Spinal cord (tissue), 10 donors: Measurements from ENCODE around the gene ARHGAP9. TPM values are rescaled to one million over a fixed set of nuclear protein-coding genes. Genes with fewer than 3 reads are reported as not detected.
"Not testable (repeated sequence)": the region's sequence is repeated elsewhere in the genome, so short reads cannot be mapped to it uniquely, and the experiment has no call there.

Source experiments
- DNase-seq, 6 donors: peaks; one replicate each; pipeline versions ENCODE4 v3.0.0 to v3.0.0-alpha.2; 2013 to 2015; ENCODE audit warnings: low spot score in 6 of 6, low read depth in 4 of 6
- H3K27ac ChIP-seq: one replicate; pipeline ENCODE4 v1.5.1; 2013; ENCODE audit warnings: low read depth, low read length, control low read depth
- H3K27me3 ChIP-seq: one replicate; pipeline ENCODE4 v1.6.1; 2013; ENCODE audit warnings: low read length; ENCODE audit not compliant: control insufficient read depth, insufficient read depth
- H3K36me3 ChIP-seq: one replicate; pipeline ENCODE4 v1.6.1; 2013; ENCODE audit warnings: low read length; ENCODE audit not compliant: control insufficient read depth, insufficient read depth
- H3K4me1 ChIP-seq: one replicate; pipeline ENCODE4 v1.6.1; 2013; ENCODE audit warnings: low read length; ENCODE audit not compliant: control insufficient read depth, insufficient read depth
- H3K4me3 ChIP-seq: one replicate; pipeline ENCODE4 v1.5.1; 2013; ENCODE audit warnings: low read depth, low read length, control low read depth
- H3K9me3 ChIP-seq: one replicate; pipeline ENCODE4 v1.6.1; 2013; ENCODE audit warnings: low read length; ENCODE audit not compliant: control insufficient read depth, insufficient read depth
- WGBS: methylation state at CpG from one replicate; pipeline ENCODE4 v1.1.5; 2013; ENCODE audit warnings: missing lambda C conversion rate; ENCODE audit not compliant: insufficient coverage; 5-methylcytosine and 5-hydroxymethylcytosine counted together
- polyA plus RNA-seq, 2 donors: library from polyadenylated mRNA; unstranded; fragments of 120-200 nt; gene quantifications; one replicate each; pipeline ENCODE4 v1.2.1, GENCODE V29; 2013; ENCODE audit not compliant: insufficient read length in 2 of 2
- small RNA-seq: library from RNA; depleted of rRNA; stranded (forward); fragments of <200 nt; gene quantifications from one replicate; pipeline ENCODE3, GENCODE V24; 2014; ENCODE audit warnings: low replicate concordance
- total RNA-seq, 2 donors: library from RNA; depleted of rRNA in 1 of 2; stranded (reverse); fragments of 120-200 nt in 1 of 2; fragments of >200 nt in 1 of 2; gene quantifications; one replicate each; pipeline versions ENCODE4 v1.2.3 to v1.2.4, GENCODE V29; 2013 to 2014
- donor health status: healthy.

ARHGAP9 gene
- total and polyA plus RNA-seq, 4 donors = 4.8 to 6.5 (median 5.3) TPM

- peaks cover 9% of the 10 kb centered on the region for H3K4me1 ChIP-seq
- H3K27me3 ChIP-seq = no peaks in the 10 kb centered on the region
- WGBS = under 1% methylated on average over 32 of the region's 41 CpGs
- peak within 1 kb of the TSS; percentile 91 for H3K27ac ChIP-seq
- H3K9me3 ChIP-seq = no peaks in the 10 kb centered on the region
- peak within 1 kb of the TSS; percentile 67 for H3K4me3 ChIP-seq
- no peaks in the 10 kb centered on the region for H3K36me3 ChIP-seq
- peak; percentile 84 to 98 (median 89) for DNase-seq
Measured at GRCh38 chr12:57430931-57431566, 48.6 kb downstream of the ARHGAP9 start, which contains the start of gene R3HDM2. Gene R3HDM2 (minus strand): TSS chr12:57431043. CDS start chr12:57310428, 120,615 bp downstream.

DNA sequence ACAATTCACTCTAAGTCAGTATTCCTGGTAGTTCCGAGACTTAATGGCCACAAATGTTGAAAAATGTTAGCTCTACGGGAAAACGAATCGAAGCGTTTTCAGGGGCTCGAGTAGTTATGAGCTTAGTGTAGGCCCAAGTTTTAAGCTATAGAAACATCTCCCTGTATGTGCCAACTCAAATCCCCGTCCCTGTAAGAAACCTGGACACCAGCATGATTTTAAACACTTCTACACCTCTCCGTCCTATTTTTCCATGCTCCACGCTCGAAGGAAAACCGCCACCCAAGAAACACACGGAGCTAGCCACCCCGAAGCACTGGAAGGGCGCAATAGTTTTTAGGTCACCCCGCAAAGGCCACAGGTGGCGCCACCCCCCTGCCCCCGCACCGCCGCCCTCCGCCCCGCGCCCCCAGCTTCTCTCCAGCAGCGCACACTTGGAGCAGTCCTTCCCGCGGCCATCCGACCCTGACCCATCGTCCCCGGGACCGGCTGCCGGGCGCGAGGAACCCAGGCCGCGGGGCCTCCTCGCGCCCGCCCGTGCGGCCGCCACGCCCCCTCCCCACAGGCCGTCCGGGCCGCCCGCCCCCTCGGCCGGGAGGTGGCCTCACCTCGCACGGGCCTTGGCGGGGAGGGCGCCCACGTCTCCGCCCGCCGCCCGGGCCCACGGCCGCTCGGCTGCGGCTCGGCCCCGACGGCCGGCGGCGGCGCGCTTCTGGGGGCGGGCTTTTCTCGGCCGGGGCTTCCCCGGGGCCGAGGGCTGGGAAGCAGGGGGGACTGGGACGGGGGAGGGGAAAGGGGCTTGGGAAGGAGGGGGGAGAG is 49.3 kb downstream of the ARHGAP9 start:
- no peaks in the 10 kb centered on the region for H3K27me3 ChIP-seq
- H3K27ac ChIP-seq = peak overlapping the region; percentile 91
- H3K4me3 ChIP-seq = peak overlapping the region; percentile 67
- peak in 2 of 6 donors; percentile 29 to 35 for DNase-seq
- WGBS = under 1% methylated on average over 61 of the region's 74 CpGs
- peaks cover 5% of the 10 kb centered on the region for H3K36me3 ChIP-seq
- H3K4me1 ChIP-seq = peaks cover 9% of the 10 kb centered on the region
- H3K9me3 ChIP-seq = no peaks in the 10 kb centered on the region

DNA sequence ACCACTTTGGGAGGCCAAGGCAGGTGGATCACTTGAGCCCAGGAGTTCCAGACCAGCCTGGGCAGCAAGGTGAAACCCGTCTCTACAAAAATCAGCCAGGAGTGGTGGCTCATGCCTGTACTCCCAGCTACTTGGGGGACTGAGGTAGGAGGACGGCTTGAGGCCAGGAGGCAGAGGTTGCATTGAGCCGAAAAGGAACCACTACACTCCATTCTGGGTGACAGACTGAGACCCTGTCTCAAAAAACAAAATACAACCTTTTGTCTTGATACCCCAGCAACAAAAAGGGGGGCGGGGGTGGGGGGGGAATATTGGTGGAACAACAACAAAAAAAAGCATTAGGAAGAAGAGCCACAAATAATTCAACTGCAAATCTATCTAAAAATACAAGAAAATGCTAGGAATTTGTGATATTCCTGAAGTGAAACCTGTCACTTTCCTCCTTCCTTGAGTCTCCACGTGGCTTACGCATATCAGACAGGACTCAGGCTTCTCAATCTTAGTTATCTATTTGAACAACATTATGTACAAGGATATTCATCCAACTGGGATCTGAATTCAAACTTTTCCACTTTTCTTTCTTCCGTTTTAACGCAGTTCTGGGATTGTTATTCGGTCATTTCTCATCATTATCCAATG is 50.1 kb downstream of the ARHGAP9 start:
- peak overlapping the region; percentile 63 for H3K4me3 ChIP-seq
- peaks cover 9% of the 10 kb centered on the region for H3K4me1 ChIP-seq
- 12% methylated on average over 3 of the region's 9 CpGs for WGBS
- H3K36me3 ChIP-seq = peaks cover 6% of the 10 kb centered on the region
- H3K27me3 ChIP-seq = no peaks in the 10 kb centered on the region
- H3K27ac ChIP-seq = peak overlapping the region; percentile 87
- no peak for DNase-seq
- H3K9me3 ChIP-seq = no peaks in the 10 kb centered on the region

DNA sequence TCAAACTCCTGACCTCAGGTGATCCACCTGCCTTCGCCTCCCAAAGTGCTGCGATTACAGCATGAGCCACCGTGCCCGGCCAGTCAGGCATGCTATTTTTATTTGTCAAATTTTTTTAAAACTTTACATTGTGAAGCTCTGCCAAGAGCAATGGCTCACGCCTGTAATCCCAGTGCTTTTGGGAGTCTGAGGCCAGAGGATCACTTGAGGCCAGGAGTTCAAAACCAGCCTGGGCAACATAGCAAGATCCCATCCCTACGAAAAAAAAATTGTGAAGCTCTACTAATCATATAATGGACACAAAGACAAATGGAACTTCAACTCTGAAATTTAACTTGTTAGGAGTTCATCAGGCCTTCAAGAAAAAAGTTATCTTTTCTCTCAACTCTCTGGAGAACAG is 50.7 kb downstream of the ARHGAP9 start:
- no peak for DNase-seq
- Histone ChIP-seq H3K36me3 (peaks cover 6% of the 10 kb centered on the region), H3K27me3 (no peaks in the 10 kb centered on the region), H3K4me3 (no peak overlapping the region), H3K27ac (no peak overlapping the region), H3K4me1 (peaks cover 9% of the 10 kb centered on the region), H3K9me3 (no peaks in the 10 kb centered on the region)
- 93% methylated on average over 6 of the region's 6 CpGs for WGBS

GRCh38 chr12:57426948-57427347 is 52.7 kb downstream of the ARHGAP9 start:
- not testable (repeated sequence) for H3K4me3 ChIP-seq, H3K27ac ChIP-seq, H3K27me3 ChIP-seq, H3K4me1 ChIP-seq, DNase-seq, H3K9me3 ChIP-seq
- H3K36me3 ChIP-seq = peaks cover 14% of the 10 kb centered on the region
- 100% methylated on average over 4 of the region's 10 CpGs for WGBS

Small RNA genes within 50 kb of the gene (small RNA-seq; reads per million reads assigned to genes)
- gene MIR616 = not detected

Other genes with a start within 250 kb of the ARHGAP9 start
- 1 to 10 TPM; 1.7 to 2.1 TPM for gene STAC3, start 228.7 kb downstream of the ARHGAP9 start, total RNA-seq
- gene STAC3, start 228.7 kb downstream of the ARHGAP9 start, polyA plus RNA-seq = 10 to 100 TPM in 1 of 2 donors, 1 to 10 TPM in 1; 4.0 to 10.9 TPM
- gene R3HDM2, start 48.8 kb downstream of the ARHGAP9 start, total RNA-seq = 10 to 100 TPM; 42.7 to 46.4 TPM
- 10 to 100 TPM; 83.9 to 98.2 TPM for gene R3HDM2, start 48.8 kb downstream of the ARHGAP9 start, polyA plus RNA-seq
- not detected for gene INHBC, start 45.1 kb downstream of the ARHGAP9 start, total RNA-seq
- under 1 TPM; 0.13 to 0.15 TPM for gene INHBC, start 45.1 kb downstream of the ARHGAP9 start, polyA plus RNA-seq
- not detected for gene INHBE, start 24.6 kb downstream of the ARHGAP9 start, total RNA-seq
- under 1 TPM; 0.23 to 0.51 TPM for gene INHBE, start 24.6 kb downstream of the ARHGAP9 start, polyA plus RNA-seq
- 1 to 10 TPM; 2.6 to 5.4 TPM for gene GLI1, start 20.1 kb downstream of the ARHGAP9 start, total RNA-seq
- 1 to 10 TPM; 8.5 to 9.2 TPM for gene GLI1, start 20.1 kb downstream of the ARHGAP9 start, polyA plus RNA-seq
- 100 to 1,000 TPM in 1 of 2 donors, 10 to 100 TPM in 1; 68.6 to 115 TPM for gene MARS1, start 8.2 kb upstream of the ARHGAP9 start, total RNA-seq
- 100 to 1,000 TPM; 171 to 203 TPM for gene MARS1, start 8.2 kb upstream of the ARHGAP9 start, polyA plus RNA-seq
- gene DDIT3, start 40.6 kb upstream of the ARHGAP9 start, total RNA-seq = 10 to 100 TPM; 19.9 to 46.7 TPM
- gene DDIT3, start 40.6 kb upstream of the ARHGAP9 start, polyA plus RNA-seq = 10 to 100 TPM; 25.3 to 29.4 TPM
- 10 to 100 TPM in 1 of 2 donors, 1 to 10 TPM in 1; 9.4 to 18.2 TPM for gene MBD6, start 43.0 kb upstream of the ARHGAP9 start, total RNA-seq
- 10 to 100 TPM; 63.2 to 74.0 TPM for gene MBD6, start 43.0 kb upstream of the ARHGAP9 start, polyA plus RNA-seq
- 100 to 1,000 TPM; 125 to 162 TPM for gene DCTN2, start 67.3 kb upstream of the ARHGAP9 start, total RNA-seq
- 100 to 1,000 TPM; 232 to 246 TPM for gene DCTN2, start 67.3 kb upstream of the ARHGAP9 start, polyA plus RNA-seq
- gene KIF5A, start 70.2 kb upstream of the ARHGAP9 start, total RNA-seq = 100 to 1,000 TPM in 1 of 2 donors, 10 to 100 TPM in 1; 34.8 to 101 TPM
- 100 to 1,000 TPM; 188 to 224 TPM for gene KIF5A, start 70.2 kb upstream of the ARHGAP9 start, polyA plus RNA-seq
- gene PIP4K2C, start 111.3 kb upstream of the ARHGAP9 start, total RNA-seq = 10 to 100 TPM; 12.5 to 19.9 TPM
- 10 to 100 TPM; 19.0 to 20.7 TPM for gene PIP4K2C, start 111.3 kb upstream of the ARHGAP9 start, polyA plus RNA-seq
- gene DTX3, start 125.0 kb upstream of the ARHGAP9 start, total RNA-seq = 10 to 100 TPM; 36.2 to 66.3 TPM
- 100 to 1,000 TPM; 144 to 162 TPM for gene DTX3, start 125.0 kb upstream of the ARHGAP9 start, polyA plus RNA-seq
- 10 to 100 TPM; 27.2 to 42.4 TPM for gene ARHGEF25, start 131.6 kb upstream of the ARHGAP9 start, total RNA-seq
- 10 to 100 TPM; 47.7 to 61.9 TPM for gene ARHGEF25, start 131.6 kb upstream of the ARHGAP9 start, polyA plus RNA-seq
- 10 to 100 TPM; 11.7 to 19.7 TPM for gene B4GALNT1, start 153.3 kb upstream of the ARHGAP9 start, total RNA-seq
- 10 to 100 TPM; 45.7 to 50.0 TPM for gene B4GALNT1, start 153.3 kb upstream of the ARHGAP9 start, polyA plus RNA-seq
- 100 to 1,000 TPM; 140 to 261 TPM for gene OS9, start 214.3 kb upstream of the ARHGAP9 start, total RNA-seq
- 100 to 1,000 TPM; 178 to 203 TPM for gene OS9, start 214.3 kb upstream of the ARHGAP9 start, polyA plus RNA-seq